ENCODE results near the gene CHTOP.

Gene CHTOP

GRCh38 chr1:153630384-153630783 is 3.5 kb upstream of the CHTOP start:
- ChIA-PET POLR2A (interaction anchor here (0.6 to 1.3 kb wide), 3 partner anchors 22 to 360 kb away, joined by 3 read pairs; partner anchors contain the start of genes RPS27 and S100A6), CTCF (interaction anchor here (0.7 to 14.0 kb wide), 7 partner anchors 14 to 356 kb away, joined by 3 to 178 read pairs (median 56); partner anchors contain the start of genes ILF2, RAB13, S100A14 and S100A16)
- no peak overlapping the region for H3K4me3 ChIP-seq (ENCODE audit: low read depth, low read length)
- no peak for TF ChIP-seq CTCF (IDR thresholded peaks at IDR 0.05; ENCODE audit: insufficient read depth, low read length, missing control alignments)
- no peak for DNase-seq (ENCODE audit: low read depth, low spot score)

DNA sequence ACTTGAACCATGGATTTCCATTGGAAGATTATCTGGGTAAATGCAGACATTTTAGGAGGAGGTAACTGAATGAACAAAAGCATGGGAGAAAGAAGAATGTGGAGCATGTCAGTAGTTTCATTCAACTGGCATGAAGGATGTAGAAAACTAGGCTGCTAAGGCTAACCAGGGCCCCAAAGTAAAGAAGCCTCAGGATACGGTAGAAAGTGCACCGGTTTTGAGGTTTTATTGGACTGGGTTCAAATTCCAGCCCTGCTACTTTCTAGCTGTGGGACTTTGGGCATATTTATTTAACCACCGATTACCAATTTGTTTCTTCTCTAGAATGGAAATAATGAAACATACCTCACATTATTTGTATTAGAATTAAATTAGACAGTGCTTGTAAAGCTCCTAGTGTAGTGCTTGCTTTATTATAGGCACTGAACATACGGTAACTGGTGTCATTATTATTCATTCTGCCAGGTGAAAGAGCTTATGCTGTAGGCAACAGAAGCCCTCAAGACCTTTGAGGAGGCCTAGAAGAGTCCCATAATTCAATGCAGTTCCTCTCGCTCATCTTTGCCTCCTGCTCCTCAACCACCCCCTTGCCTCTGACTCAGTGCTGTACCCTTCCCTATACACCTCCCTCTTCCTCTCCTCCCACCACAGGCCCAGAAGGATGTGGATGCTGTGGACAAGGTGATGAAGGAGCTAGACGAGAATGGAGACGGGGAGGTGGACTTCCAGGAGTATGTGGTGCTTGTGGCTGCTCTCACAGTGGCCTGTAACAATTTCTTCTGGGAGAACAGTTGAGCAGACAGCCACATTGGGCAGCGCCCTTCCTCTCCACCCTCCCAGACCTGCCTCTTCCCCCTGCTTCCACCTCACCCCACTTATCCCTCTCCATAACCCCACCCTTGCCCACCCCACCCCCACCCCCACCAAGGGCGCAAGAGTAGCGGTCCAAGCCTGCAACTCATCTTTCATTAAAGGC is 2.5 kb upstream of the CHTOP start:
- CTCF ChIA-PET = interaction anchor here (0.8 to 14.0 kb wide), 7 partner anchors 15 to 355 kb away, joined by 3 to 178 read pairs (median 56); partner anchors contain the start of genes ILF2, RAB13, S100A14 and S100A16
- TF ChIP-seq CTCF (IDR thresholded peaks at IDR 0.05; ENCODE audit: insufficient read depth, low read length, missing control alignments) = no peak
- peak; percentile 17 for DNase-seq (ENCODE audit: low read depth, low spot score)
- POLR2A ChIA-PET = interaction anchor here (0.6 to 1.3 kb wide), 4 partner anchors 23 to 359 kb away, joined by 3 read pairs; partner anchors contain the start of genes RPS27 and S100A6
- H3K4me3 ChIP-seq (ENCODE audit: low read depth, low read length) = no peak overlapping the region

GRCh38 chr1:153633161-153633753 is 609 bp upstream of the CHTOP start:
- no peak for DNase-seq (ENCODE audit: low read depth, low spot score)
- CTCF ChIA-PET = interaction anchor here (0.9 to 14.0 kb wide), 8 partner anchors 10 to 124 kb away, joined by 3 to 178 read pairs (median 20); partner anchors contain the start of genes S100A14 and S100A16
- no peak for TF ChIP-seq CTCF (IDR thresholded peaks at IDR 0.05; ENCODE audit: insufficient read depth, low read length, missing control alignments)
- peak overlapping the region; percentile 34 for H3K4me3 ChIP-seq (ENCODE audit: low read depth, low read length)
- POLR2A ChIA-PET = interaction anchor here (0.6 to 2.1 kb wide), 19 partner anchors 11 to 126 kb away, joined by 3 to 21 read pairs (median 4); partner anchors contain the start of genes S100A16, S100A5 and S100A6

GRCh38 chr1:153635872-153636271 is 2.0 kb downstream of the CHTOP start:
- CTCF ChIA-PET = interaction anchor here (2.0 to 14.0 kb wide), 4 partner anchors 9 to 102 kb away, joined by 8 to 178 read pairs (median 23); partner anchors contain the start of genes S100A14 and S100A16
- no peak overlapping the region for H3K4me3 ChIP-seq (ENCODE audit: low read depth, low read length)
- DNase-seq (ENCODE audit: low read depth, low spot score) = no peak
- TF ChIP-seq CTCF (IDR thresholded peaks at IDR 0.05; ENCODE audit: insufficient read depth, low read length, missing control alignments) = no peak
- POLR2A ChIA-PET = interaction anchor here (1.1 kb wide), 1 partner anchor 8 kb away, joined by 4 read pairs; no protein-coding TSS in a partner anchor

- POLR2A ChIA-PET = interaction anchor here (1.1 kb wide), 1 partner anchor 9 kb away, joined by 4 read pairs; no protein-coding TSS in a partner anchor
- DNase-seq (ENCODE audit: low read depth, low spot score) = no peak
- no peak for TF ChIP-seq CTCF (IDR thresholded peaks at IDR 0.05; ENCODE audit: insufficient read depth, low read length, missing control alignments)
- H3K4me3 ChIP-seq (ENCODE audit: low read depth, low read length) = no peak overlapping the region
- CTCF ChIA-PET = interaction anchor here (0.9 to 14.0 kb wide), 2 partner anchors 9 to 20 kb away, joined by 4 to 178 read pairs; partner anchors contain the start of genes S100A13, S100A14 and S100A16
Observed at GRCh38 chr1:153636312-153636711, 2.4 kb downstream of the CHTOP start.
